NCI-H345 treated with DMSO at 0.1 percent for 48 hours (cell line): Measurements from ENCODE around the gene RACGAP1.

ENCODE experiments used
- DNase-seq: peaks from one replicate; lab custom pipeline; 2025; ENCODE audit not compliant: unreplicated experiment; lab: John Stamatoyannopoulos, UW

RACGAP1 gene

DNA sequence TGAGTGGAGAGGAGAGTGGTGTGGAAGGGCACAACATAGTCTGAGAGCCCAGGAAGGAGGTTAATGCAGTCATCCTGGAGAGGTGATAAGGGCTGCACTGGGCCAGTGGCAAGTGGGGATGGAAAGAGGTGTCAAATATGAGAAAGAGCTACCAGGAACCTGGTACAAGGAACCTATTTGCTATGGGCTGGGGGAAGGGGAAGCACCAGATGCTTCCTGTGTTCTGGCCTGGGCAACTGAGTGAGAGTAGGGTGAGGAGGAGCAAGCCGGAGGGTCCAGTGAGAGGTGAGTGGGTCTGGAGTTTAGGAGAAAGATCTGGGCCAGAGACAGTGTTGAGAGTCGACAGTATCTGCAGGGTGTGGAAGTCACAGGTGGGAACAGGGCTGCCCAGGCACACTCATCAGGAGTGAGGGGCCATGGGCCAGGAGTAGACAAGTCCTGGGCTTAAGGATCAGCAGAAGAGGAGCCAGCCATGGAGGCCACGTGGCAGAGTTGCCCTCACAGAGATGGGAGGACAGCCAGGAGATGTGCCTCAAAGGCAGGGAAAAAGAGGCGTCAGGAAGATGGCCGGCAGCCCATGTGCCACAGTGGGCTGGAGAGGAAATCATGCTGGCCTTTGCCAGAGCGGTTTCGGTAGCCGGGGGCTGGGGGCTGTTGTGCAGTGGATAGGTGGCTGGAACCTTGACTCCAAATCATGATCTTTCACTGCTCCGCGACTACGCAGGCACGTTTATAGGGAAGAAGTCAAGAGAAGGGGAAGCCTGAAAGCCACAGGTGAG, 55.5 kb downstream of the RACGAP1 start:
- no peak for DNase-seq

DNA sequence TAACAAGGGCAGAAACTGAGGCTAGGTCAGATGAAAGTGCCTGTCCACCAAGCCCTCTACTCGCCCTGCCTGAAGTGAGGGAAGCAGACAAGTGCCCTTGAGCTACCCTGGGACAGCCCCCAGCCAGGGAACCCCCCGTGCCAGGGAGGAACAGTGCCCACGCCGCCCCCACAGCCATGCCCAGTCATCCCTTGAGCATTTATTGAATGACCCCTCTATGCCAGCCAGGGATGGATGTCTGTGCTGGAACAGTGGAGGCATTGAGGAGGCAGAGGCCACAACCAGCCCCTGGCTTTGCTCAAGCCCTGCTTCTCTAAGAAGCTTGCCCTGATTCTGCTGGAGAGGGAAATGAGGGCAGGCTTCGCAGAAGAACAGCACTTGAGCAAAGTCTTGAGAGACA, 56.3 kb downstream of the RACGAP1 start:
- no peak for DNase-seq

DNA sequence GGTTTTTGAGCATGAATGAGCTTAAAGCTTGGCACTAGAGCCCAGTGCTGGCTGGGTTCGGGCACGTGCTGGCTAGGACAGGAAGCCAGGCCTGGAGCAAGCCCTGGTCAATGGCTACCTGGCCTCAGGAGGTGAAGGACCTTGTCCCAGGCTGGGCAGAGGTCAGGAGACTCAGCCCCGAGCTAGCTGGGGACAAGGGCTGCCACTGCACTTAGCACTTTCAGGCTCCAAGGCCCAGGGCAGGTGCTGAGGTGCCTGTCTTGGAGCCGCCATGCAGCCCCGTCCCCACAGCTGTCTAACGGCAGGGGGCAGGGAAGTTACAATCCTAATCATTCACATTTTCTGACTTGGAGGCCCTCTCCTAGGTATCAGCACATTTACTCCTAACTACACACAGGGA, 56.8 kb downstream of the RACGAP1 start:
- no peak for DNase-seq

DNA sequence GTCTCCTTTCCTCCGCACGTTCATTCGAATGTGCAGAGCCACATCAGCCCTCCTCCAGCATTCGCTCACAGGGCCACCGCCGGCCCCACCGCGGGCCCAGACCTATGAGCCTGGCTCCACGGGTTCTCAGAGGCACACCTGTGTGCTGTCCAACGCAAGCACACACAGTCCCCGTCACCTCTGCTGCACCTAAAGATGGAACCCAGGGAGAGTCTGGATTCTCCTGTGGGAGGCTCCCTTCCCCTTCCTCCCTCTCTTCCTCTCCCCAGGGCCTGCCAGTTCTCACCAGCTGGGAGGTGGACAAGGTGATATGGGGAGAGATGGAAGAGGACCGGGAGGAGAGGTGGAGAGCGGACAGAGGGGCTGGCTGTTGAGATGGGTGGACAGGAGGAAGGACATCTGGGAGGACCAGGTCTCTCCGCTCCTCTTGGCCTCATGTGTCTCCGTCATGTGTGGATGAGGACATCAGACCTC, 57.5 kb downstream of the RACGAP1 start:
- DNase-seq = no peak

DNA sequence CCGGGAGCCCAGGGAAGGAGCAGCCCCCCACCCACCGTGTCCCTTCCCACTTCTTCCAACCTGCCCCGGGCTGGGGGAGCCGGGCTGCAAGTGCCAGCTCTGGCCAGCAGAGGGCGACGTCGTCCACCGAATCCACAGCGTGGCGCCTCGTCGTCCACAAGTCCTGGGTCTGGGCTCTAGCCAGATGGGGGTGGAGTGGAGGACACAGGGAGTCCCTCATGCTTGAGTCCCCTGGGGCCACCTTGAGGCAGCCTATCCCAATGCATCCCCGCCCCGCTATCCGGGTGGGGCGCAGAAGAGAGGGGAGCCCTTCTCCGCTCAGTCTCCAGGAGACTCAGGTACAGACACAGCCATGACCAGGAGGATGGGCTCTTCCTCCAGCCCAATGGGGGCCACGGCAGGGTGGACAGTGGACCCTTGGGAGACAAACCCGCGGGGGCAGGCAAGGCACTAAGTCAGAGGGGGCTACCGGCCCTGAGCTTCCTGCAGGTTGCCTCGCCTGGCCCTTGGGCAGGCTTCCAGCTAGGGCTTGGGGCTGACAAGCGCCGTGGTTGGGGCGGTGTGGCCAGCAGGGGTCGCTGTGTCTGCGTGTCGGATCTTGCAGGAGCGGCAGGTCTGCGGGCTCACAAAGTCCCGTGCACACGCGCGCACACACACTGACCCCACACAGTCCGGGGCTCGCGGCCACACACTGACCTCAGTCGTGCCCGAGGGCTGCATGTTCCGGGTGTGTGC, 58.1 kb downstream of the RACGAP1 start:
- DNase-seq = peak; percentile 30

DNA sequence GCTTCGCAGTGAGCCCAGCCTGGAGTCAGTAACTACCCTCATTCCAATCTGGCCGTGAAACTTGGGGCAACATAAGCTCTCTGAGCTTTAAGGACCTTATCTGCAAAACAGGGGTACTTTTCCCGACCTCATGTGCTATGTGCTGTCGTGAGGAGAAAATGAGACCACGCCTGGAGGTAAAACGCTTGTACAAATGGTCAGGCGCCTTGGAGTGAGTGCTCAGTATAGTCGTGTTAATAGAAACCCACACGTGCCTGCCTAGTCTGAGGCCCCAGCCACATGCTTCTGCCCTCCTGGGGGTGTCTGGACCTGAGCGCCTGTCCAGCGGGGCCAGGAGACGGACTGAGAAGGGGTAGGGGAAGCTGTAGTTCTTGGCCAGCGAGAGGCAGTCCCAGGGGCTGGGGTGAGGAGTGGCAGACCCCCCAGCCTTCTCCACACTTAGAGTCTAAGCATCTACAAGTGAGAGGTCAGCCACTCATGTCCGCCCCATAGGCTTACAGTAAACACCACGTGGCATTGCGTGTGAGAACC, 58.7 kb downstream of the RACGAP1 start:
- DNase-seq = no peak

DNA sequence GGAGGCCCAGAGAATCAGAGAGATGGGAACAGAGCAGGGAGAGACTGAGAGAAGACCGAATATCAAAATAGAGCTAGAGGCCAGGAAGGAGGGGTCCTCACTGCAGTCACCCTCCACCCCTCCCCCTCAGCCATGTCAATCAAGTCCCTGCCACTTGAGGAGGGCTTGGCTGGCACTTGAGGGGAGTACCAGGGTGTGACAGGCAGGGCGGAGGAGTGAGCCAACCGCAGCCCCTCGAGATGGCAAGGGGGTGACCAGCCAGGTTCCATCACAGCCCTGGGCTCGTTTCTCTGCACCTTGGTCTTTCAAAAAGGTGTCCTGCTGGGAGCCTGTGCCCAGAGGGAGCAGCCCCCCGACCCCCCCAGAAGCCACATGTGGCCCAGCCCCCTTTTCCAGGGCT, 59.5 kb downstream of the RACGAP1 start:
- DNase-seq = no peak

DNA sequence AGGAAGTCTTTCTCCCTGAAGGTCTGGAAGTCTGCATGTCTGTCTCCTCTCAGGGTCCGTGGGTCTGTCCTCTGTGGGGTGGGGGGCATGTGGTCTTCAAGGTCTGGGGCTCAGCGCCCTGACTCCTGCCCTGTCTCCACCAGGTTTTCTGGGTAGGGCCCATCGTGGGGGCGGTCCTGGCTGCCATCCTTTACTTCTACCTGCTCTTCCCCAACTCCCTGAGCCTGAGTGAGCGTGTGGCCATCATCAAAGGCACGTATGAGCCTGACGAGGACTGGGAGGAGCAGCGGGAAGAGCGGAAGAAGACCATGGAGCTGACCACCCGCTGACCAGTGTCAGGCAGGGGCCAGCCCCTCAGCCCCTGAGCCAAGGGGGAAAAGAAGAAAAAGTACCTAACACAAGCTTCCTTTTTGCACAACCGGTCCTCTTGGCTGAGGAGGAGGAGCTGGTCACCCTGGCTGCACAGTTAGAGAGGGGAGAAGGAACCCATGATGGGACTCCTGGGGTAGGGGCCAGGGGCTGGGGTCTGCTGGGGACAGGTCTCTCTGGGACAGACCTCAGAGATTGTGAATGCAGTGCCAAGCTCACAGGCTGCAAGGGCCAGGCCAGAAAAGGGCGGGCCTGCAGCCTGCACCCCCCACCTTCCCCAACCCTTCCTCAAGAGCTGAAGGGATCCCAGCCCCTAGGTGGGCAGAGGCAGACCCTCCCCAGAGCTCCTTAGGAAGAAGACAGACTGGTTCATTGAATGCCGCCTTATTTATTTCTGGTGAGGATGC, 60.3 kb downstream of the RACGAP1 start:
- no peak for DNase-seq

DNA sequence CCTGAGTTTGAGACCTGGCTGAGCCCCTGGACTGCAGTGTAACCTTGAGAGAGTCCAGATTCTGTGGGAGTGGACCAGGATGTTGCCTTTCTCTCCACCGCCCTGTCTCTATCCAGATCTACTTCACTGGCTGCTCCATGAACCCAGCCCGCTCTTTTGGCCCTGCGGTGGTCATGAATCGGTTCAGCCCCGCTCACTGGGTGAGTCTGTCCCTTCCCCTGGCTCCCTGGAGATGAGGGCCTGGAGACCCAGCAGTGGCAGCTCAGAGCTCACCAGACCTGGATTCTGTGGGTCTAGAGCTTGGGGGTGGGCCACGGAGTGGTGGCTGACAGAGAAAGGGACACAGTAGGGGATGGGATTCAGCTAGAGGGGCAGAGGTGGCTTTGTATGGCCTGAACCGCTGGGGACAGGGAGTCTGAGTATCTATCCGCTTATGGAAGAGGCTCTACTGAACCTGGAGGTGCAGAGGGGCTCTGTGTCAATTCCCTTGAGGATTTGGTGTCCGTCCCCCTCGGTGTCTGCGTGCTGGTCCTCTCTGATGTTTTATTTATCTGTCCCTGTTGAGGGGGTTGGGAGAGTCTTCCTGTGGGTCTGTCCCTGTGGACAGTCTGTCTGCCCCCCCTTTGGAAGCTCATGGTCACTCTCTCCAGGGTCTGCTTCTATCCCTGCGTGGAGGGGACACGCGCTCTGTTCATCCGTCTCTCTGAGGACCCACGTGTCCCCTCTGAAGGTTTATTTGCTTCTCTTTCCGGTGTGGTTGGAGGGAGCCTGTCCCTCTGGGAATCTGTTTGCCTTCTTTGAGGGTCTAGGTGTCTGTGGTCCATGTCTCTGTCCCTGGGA, 61.1 kb downstream of the RACGAP1 start:
- no peak for DNase-seq

DNA sequence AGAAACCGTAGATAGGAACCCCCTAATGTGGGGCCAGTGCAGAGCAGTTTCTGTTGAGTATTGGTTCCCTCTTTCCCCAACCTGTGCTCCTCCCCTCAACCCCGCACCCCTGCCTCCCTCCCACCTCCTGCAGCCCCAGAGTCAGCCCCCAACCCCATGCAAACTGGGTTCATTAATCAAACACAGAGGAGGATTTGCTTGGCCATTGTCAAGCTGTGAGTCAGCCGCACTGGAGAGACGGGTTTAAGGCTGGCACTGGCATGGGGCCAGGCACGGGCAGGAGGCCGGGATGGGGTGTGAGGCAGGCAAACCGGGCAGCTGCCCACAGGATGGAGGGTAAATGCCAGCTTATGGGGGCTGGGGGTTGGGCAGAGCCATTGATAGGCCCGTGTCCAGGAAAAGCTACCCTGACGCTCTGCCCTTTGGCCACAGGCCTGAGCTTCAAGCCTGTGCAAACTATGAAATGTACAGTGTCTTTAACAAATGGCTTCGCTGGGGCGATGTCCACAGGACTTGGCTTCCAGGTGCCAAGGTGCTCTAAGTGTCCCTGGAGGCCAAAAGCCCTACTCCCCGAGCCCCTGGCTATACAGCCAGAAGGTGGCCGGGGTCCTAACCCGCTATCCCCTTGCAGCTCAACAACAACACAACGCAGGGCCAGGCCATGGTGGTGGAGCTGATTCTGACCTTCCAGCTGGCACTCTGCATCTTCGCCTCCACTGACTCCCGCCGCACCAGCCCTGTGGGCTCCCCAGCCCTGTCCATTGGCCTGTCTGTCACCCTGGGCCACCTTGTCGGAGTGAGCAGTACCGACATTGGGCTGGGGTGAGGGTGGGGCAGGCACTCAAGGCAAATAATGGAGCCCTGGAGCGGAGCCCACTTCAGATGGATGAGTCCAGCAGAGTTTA, 62.2 kb downstream of the RACGAP1 start:
- DNase-seq = no peak

DNA sequence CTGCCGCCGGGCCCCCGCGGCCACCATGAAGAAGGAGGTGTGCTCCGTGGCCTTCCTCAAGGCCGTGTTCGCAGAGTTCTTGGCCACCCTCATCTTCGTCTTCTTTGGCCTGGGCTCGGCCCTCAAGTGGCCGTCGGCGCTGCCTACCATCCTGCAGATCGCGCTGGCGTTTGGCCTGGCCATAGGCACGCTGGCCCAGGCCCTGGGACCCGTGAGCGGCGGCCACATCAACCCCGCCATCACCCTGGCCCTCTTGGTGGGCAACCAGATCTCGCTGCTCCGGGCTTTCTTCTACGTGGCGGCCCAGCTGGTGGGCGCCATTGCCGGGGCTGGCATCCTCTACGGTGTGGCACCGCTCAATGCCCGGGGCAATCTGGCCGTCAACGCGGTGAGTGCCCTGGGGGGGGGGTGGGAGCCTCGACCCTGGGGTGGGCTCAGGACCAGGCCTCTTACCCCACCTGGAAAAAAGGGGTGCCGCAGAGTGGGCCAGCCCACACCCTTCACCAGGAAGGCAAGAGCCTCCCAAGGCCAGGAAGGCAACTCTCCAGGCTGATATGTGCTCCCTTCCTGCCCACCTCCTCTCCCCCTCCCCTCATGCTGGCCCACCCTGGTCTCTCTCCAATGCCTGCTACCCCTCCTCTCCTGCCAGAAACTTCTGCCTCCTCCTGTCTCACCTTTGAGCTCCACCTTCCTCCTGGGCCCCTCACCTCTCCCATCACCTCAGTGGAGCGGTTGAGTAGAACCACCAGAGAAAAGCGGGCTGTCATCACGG, 63.1 kb downstream of the RACGAP1 start:
- DNase-seq = no peak

DNA sequence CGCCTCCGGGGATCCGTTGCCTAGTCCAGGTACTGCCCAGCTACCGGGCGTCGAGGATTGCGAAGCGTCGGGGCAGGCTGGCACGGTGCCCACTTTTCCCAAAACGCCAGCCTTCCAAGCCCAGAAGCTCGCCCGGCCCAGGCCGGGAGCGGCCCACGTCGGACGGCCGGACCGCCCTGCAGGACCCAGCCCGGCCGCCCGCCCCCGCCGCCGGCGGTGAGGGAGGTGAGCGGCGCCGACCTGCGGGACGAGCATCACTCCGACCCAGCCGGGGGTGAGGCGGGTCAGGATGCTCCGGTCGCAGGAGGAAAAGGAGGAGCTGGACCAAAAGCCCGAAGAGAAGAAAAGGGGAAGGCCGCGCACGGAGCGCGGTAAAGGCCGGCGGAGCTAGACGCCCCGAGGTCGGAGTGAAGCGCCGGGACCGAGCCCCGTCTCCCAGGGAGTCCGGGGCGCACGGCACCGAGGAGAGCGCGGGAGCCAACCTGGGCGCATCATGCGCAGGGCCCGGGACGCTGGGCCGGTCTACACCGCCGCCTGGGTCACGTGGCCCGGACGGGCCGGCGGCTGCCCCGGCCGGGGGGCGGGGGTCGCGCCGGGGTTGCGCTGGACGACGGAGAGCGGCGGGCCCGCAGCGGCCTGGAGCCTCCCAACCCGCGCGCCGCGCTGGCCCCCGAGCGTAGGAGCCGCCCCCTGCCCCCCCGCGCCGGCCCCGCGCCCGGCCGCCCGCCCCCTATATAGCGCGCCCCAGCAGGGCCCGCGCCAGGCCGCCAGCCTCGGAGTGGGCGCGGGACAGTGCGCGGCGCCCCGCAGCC, 64.0 kb downstream of the RACGAP1 start, which contains the start of gene AQP5:
AQP5 (plus strand) TSS at position 762 of the 812 bp plus-strand sequence. CDS start 146 bp downstream, outside the sequence.
- DNase-seq = no peak

DNA sequence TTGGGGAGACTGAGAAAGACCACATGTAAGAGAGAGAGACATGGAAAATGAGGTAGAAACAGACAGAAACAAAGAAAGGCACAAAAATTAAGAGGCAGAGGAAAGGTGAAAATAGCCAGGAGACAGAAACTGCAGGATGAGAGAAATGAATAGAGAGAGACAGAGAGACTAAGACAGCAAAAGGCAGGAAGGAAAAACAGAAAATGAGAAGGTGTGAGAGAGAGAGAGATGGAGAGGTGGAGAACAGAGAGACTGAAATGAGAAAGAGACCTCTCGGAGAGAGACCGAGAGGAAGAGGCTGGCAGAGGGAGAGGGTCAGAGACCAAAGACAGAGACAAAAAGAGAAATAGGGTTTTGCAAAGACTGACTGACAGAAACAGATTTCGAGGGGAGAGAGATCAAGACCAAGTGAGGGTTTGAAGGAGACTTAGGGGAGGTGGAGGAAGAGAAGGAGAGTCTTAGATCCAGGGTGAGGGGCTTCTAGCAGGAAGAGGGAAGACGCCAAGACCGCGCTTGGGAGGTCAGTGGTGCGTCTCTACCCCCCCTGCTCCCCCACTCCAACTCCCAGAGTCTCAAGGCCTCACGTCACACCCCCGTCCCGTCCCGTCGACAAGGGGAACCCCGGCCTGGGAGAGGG, 64.7 kb downstream of the RACGAP1 start:
- DNase-seq = no peak

DNA sequence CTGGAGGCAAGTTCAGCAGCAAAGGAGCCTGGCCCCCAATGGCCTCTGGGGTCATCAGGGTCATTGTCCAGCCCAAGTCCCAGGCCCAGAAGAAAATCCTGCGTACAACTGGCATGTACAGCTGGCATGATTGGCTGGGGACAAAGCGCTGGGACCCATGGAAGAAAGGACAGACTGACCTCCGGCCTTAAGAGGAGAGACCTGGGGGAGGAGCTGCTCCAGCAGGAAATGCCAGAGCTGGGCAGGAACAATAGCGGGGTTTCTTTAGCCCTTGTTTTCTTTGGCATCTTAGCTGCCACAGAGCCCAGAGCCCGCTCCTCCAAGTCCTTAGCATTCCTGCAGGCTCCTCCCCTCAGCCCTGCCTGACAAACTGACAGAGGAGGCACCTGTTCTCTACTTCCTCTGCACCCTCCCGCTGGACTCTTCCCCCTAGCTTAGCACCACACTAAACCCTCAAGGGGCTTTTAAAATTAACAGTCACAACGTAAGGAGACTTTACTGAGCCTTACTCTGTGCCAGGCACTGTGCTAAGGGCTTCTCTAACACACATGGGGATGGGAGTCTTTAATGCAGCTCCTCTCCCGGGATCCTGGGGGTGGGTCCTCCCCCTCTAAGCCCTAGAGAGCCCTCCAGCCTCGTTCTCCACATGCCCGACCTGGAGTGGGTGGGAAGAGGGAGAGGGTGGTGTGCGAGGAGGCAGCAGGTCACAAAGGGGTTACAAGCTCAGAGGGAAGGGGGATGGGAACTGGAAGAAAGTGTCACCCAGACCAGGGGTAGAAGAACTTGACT, 65.4 kb downstream of the RACGAP1 start:
- DNase-seq = no peak

DNA sequence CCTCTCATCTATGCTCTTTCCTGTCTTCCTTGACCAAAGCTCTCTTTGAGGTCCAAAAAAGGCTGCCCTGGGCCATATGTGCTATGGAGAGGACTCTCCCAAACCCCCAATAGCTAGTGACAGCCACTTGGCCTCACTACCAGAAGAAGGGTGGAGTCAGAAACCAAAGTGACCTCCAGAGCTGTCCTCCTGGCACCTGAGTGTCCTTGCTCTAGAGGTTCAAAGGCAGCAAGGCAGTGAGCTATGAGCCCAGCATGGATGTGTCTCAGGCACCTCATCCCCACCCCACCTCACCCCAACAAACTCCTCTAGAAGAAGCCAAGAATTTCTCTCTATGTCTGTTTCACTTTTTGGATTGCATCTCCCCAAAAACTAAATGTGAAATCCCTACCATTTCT, 67.7 kb downstream of the RACGAP1 start:
- no peak for DNase-seq
